ENCODE measurements around the gene MAP2K6. TPM values are rescaled to one million over a fixed set of nuclear protein-coding genes. Genes with fewer than 3 reads are reported as not detected.
A peak's percentile ranks its signal among the peaks of the same experiment; 100 is the strongest.
"Not testable (repeated sequence)": the region's sequence is repeated elsewhere in the genome, so short reads cannot be mapped to it uniquely, and the experiment has no call there.

Gene MAP2K6
- total RNA-seq, 1 donor from 2014 or later = 3.3 TPM

DNA sequence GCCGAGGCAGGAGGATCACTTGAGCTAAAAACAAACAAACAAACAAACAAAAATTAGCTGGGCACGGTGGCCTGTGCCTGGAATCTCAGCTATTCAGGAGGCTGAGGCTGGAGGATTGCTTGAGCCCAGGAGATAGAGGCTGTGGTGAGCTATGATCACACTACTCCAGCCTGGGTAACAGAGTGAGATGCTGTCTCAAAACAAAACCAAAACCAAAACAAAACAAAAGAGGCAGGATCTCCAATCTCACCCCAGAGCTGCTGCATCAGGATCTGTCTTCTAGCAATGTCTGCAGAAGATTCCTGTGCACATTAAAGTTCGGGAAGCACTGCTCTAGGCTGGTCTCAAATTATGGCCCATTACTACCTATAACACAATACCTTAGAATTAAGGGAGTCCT lies 43.1 kb downstream of the MAP2K6 start:
- DNase-seq (ENCODE audit: low read depth) = no peak

DNA sequence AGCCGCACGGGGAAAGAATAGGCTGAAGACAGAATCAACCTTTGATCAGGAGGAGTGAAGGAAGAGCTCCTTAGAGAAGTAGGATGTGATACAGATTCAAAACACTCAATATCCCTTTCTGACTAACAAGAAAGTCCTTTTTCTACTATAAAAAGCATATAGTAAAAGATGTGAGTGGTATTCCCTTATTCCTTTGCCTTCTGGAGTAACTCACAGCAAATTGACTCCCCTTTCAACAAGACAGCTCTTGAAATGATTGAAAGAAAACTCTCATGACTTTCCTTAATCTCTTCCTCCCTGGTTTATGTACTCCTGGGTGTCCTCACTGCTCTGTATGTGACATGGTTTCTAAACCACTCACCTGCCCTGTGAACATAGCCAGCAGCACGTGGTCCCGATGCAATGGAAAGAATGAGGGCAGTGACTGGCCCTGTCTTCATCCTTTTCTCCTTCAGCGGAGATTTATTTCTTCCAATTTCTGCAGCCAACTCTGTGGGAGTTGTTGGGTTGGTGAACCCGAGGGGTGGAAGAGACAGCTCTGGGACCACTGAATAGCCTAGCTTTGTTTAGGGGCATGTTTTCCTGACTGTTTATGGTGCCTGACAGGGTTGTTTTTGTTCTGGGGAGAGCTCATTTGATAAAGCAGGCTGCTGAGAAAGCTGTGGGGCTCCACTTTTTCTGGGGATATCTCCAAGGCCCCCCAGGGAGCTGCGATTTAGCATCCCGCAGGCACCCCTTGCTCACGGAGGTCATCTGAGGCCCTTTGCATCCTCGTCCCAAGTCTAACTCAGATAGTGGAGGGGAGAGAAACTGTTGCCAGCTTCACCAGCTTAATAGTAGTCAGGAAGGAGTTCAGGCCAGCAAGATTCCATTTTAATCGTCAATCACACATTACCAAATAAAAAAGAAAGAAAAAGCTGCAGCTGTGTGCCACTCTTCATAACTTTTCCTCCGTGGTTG lies 46.7 kb downstream of the MAP2K6 start:
- DNase-seq (ENCODE audit: low read depth) = no peak

DNA sequence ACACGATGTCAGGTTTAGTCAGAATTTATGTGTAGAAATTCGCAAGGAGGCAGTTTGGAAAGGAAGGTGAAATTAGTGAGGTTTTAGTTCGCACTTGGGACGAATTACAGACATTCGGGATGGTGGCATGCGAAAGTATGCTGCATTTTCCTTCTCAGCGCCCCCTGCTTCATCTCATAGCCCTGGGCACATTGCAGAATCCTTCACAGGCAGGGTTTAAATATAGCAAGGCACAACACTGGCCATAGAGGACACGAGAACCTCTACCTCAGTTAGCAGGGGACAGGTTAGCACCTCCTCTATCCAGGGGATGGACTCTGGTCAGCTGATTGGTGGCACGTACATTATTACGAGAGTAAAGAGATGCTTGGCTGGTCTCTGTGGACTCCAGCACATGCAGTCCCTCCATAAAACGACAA lies 47.5 kb downstream of the MAP2K6 start:
- no peak for DNase-seq (ENCODE audit: low read depth)

DNA sequence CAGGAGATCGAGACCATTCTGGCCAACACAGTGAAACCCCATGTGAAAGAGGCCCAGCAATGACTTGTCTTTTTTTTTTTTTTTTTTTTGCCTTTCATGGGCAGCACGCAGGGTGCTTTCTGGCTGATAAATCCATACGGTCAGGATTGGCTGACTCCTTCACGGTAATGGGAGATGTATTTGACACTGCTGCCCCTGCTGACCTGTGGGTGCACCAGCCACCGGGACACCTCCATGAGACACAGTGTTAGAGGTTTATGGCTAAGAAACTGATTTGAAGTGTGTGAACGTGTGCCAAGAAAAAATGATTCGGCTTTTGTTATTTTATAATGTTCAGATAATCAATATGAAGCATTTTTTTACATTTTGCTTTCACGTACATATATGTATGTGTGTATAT lies 48.4 kb downstream of the MAP2K6 start:
- DNase-seq (ENCODE audit: low read depth) = no peak

DNA sequence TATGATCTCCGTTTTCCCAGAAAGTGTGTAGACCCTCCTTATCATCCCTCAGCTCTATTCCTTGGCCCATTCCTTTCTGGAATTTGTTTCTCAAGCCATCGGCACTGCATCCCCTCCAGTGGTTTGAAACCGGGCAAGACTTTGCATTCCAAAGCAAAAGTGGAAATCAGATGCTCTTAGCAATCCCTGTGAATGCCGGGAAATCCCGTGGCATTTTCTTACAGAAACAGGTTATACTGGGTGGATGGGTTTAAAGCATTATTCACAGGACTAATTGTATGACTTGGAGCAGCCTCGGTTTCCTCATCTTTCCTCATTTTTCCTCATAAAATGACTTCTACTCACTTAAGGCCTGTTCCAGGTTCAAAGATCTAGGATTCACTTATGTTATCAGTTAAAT lies 52.0 kb downstream of the MAP2K6 start:
- DNase-seq (ENCODE audit: low read depth) = peak; percentile 70

DNA sequence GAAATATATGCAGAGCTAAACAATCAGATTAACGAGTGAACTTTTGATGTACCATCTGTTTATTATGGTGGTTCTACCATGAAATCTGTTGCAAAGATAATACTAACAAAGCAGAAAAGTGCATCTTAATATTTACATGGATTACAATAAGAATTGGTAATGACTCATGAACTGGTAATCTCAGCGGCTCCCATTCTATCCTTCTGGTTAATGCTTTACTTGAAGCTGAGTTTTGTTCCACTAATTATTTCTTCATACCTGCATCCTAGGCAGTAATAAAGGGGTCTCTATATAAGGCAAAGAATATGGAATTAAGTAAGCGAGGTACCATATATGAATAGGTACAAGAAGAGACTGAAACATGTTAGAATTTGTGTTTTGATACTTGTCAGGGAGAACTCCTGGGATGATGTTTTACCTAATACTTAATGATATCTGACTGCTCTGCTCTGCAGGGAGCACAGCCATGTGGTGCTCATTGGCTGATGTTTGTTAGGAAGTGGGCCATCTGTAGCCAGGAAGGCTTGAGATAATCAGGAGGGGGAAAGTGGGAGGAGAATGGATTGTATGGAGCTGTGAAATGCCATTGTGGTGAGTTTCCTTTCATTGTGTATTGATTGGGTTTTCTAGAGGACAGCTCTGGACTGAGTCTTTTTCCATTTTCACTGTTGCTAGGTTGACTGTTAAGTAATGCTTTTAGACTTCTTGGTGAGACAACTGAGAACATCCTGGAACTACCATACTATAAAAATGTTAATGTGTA lies 52.6 kb downstream of the MAP2K6 start:
- DNase-seq (ENCODE audit: low read depth) = peak; percentile 94

DNA sequence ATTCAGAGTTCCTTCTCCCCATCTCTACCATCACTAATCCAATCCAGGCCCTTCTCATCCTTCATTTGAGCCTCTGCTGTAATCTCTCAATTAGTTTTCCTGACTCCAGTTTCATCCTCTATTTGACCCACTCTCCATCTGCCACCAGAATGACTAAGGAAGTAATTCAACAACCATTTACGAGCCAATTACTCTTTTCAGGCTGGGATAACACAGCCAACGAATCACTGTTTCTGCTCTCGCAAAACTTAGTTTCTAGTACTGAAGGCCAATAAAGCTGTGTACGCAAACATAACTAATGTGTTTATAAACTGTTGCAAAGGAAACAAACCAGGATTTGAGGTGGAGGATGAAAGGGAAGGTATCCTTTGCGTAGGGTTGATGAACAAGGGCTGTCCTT lies 53.7 kb downstream of the MAP2K6 start:
- peak; percentile 23 for DNase-seq (ENCODE audit: low read depth)

DNA sequence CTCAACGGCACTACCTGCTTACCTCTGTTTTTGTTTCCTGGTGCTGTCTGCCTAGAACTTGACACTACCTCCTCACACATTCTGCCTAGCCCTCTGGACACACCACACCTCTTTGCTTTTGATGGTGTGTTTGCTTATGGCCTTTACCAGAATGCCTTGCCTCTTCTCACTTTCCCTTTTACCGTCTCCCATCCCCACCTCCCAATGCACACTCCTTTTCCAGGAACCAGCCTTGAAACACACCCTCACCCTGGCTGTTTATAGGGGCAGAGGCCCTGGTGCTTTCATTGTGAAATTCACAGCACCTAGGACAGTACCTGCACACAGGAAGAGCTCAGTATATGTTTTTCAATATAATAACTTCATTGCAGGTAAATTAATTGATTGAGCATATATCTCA lies 56.2 kb downstream of the MAP2K6 start:
- no peak for DNase-seq (ENCODE audit: low read depth)

DNA sequence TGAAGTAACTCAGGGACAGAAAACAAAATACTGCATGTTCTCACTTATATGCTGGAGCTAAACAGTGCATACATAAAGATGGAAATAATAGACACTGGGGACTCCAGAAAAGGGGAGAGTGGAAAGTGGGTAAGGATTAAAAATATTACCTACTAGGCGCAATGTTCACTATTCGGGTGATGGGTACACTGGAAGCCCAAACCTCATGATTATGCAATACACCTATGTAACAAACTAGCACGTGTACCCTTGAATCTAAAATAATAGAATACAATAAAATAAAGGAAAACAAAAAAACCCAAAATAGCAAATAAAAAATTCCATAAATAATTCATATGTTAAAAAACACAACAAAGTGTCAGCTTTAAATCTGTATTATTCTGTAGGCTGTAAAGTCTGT lies 56.9 kb downstream of the MAP2K6 start:
- DNase-seq (ENCODE audit: low read depth) = no peak

DNA sequence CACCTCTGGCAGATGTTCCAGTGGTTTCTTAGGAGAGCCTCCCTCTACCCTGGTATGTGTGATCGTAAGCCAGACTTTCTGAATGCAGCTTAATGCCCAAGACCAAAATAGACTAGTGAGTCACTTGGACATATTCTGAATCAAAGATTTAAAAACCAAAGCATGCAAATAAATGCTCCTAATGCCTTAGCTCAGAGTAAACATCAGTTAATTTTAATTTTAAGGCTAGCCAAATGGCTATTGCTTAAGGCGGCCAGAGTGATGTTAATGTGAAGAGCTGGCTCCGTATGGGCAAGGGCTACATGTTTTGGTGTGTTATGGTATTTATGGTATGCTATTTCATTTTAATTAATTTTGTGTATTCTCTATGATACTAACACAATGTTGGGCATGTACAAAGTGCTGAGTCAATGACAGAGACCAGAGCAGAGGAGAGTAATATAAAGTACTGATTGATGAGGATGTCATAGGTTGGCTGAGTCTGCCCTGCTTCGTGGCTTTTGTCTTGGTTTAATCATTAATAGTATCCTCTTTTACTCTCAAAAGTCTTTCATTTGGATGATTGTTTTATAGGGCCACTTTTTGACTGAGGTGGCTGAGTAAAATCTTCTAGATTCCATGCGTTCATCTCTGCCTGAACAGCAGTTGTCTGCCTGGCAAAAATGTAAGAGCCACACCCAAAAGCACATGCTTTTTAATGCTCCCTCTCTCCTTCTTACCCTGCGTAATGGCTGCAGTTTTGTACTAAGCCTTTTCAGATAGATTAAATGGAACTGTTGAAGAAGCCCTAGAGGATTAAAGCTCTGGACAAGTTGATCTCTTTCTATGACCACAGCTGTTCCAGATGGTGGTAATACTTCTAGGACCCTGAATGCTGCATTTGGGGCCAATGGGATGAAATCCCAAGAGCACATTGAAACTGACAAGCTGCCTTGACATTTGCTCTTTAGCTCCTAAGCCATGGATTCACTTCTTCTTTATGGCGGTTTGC lies 59.6 kb downstream of the MAP2K6 start:
- DNase-seq (ENCODE audit: low read depth) = peak; percentile 77

DNA sequence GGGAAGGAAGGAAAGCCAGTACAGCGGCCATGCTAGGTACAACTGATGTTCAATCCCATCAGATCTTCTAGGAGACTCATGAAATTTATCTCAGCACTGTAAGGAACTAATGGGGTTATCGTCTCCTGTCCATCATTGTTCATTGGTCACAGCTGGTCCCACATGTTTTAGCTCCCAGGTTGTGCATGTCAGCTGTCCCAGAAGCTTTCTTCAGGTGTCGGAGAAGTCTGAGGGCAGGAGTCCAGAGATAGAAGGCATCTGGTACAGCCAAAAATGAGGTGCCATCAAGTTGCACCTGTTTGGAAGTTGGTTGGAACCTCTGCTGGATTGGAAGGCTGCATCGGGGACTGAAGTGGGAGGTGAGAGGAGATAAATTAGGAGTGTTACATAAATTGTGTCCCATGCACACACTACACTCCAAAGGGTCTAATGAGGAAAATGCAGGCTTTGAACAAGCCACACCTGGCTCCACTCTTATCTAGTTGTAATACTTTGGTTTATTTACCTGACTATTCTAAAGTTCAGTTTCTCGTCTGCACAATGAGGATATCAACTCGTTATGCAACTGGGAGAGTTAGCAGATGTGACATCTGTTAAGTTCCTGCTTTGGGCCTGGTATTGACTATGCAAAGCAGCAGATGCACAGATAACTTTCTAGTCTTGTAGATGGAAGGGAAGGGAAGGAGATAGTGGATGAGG lies 62.9 kb downstream of the MAP2K6 start:
- no peak for DNase-seq (ENCODE audit: low read depth)

DNA sequence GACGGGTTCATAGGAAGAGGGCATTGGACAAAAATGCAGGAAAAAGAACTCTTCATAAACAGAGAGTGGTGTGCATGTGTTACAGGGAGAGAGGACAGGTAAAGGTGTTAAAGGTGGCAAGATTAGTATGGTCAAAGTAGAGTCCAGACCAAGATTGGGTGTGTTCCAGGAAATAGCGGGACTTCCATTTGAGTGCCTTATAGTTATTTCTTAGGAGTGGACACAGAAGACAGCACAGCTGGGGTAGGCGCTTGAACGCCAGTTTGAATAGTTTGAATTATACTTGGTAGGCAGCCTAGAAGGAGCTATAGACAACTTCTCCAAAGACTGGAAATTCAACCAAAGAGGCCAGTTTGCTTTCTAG lies 63.4 kb downstream of the MAP2K6 start:
- no peak for DNase-seq (ENCODE audit: low read depth)

DNA sequence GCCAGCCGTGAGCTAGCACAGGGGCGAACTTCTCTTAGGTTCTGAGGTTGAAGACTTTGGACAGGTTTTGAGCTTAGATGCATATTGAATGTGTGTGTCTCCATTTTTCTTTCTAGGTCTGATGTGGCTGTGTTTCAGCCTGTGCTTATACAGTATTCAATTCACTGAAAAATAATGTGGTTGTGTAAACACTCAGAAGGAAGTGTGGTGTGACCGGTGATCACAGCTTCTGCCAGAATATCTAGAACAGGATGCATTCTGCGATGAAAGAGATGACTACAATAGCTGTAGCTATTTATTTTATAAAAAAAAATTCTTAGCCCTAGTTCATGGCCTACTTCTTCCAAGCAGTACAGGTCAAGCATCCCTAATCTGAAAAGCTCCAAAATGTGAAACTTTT lies 64.4 kb downstream of the MAP2K6 start:
- no peak for DNase-seq (ENCODE audit: low read depth)

DNA sequence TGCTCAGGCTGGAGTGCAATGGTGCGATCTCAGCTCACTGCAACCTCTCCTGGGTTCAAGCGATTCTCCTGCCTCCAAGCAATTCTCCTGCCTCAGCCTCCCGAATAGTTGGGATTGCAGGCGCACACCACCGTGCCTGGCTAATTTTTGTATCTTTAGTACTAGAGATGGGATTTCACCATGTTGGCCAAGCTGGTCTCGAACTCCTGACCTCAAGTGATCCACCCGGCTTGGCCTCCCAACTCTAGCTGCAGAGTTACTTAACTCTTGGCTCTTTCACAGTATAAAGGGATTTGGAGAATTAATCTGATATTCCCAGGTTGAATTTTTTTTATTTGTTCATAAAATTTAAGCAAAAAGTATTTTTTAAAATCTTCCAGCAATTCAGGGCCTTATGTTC lies 65.3 kb downstream of the MAP2K6 start:
- not testable (repeated sequence) for DNase-seq (ENCODE audit: low read depth)

DNA sequence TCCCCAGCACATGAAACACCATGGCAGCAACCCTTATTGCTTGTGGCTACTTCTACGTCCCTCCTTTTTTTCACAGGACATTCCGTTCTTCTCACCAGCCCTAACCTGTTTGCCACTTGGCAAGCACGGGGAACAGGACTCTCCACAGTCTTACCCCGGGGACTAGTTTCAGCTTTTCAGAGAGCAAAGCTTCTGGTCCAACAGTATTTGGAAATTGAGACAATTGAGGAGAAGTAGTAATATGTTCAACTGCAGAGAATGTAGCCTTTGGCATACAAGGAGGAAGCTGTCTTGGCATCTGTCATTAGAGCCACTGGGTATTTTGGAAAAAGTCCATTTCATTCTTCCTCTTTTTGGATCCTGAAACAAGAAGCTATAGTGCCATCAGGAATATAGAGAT lies 65.7 kb downstream of the MAP2K6 start:
- DNase-seq (ENCODE audit: low read depth) = peak; percentile 23

DNA sequence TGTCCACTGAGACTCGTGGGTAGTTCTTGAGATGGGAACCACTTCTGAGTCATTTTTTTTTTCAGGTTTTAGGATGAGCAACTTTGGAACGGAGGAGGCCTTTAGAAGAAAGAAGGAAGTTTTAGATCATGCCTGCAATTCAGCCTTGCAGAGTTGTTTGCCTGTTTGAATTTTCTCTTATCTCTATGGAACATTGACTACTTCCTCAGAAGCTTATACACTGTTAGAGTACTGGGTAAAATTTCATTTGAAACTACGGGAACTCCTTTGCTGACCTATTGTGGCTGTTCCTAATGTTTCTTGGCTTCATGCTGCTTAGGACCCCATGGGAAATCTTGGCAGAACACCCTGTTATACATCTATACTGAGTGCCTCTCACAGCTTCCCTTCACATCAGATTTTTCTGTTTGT lies 70.8 kb downstream of the MAP2K6 start:
- no peak for DNase-seq (ENCODE audit: low read depth)

DNA sequence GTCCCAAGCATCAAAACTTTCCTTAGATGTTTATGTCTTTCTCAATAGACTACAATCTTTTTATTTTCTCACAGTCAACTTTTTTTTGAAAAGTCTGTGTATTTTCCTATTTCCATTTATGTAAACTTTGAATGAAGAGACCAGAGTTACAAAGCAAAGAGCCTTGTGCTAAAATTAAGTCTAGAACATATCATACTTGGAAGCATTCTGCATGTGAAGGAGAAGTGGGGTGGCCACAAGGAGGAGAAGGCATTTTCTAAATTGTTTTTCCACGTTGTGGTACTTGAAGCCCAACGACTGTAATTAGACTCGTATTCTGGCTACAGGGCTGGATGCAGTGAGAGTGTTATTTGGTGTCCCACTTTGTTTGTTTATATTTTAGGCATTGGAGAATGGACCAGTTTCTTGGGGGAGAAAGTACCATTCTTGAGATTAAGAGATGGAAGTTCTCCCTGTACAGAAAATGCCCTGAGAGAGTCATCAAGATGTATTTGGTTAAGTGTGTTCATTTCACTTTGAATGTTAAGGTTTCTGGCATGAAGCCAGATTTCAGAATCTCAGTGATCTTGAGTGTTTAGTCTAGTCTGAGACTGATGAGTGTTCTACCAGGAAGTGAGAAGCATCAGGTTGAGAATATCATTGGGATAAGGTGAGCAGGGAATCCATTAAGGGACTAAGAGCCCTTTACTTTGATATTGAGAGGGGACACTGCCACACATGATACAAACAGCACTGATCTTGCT lies 71.6 kb downstream of the MAP2K6 start:
- DNase-seq (ENCODE audit: low read depth) = peak; percentile 30

DNA sequence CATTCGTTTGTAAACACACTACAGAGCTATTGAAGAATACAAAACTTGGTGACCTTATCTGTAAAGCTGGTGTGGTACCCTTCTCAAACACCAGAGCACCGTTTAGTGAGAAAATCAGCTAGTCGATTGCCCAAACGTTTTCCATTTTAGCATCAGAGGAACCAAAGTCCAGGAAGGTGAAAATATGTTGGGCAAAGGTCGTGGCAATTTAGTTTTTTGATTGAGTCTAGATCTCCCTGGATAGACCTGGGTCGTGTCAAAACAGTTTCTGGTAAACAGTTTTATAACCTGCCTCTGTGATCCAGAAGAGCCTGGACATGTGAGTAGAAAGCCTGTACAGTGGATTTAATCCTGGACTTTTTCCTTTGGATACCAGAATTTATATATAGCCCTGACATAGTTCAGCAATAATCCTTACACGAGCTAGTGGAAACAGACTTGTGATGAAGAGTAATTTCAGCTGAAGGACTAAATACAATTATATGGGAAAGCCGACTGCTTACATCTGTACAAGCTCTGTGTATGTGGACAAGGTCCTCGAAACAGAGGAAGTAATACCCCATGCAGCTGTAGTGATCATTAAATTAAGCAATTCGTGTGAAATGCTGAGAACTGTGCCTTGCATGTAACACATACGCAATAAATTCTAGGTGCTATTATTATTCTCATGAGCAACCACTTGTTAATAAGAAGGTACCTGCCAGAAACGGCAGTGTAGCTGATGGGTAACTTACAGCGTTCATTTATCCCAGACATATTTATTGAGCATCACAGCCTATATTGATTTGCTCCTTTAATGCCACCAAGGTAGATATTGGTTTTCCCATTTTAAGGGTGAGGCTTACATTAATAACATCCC lies 72.5 kb downstream of the MAP2K6 start:
- DNase-seq (ENCODE audit: low read depth) = no peak

DNA sequence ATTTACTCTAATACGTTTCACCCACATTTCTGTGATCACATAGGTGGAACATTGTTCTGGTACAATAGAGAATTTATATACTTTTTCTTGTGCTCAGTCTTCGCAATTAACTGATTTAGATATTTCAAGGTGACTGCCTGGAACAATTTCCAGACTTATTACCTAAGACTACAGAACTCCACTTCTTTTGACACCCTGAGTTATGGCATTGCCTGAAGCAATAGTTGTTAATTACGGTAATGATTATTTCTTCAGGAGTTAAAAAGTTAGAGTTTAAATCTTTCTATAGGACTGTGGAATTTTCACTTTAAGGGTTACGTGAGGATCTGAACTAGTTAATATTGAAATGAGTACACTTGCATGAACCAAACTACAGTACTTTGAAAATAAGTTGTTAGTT lies 74.8 kb downstream of the MAP2K6 start:
- DNase-seq (ENCODE audit: low read depth) = peak; percentile 77

All from renal cortical epithelial cell (primary cell).